Ascending aorta (tissue), 2 donors: ENCODE results near the gene PDCD1LG2. TPM values are rescaled to one million over a fixed set of nuclear protein-coding genes. Genes with fewer than 3 reads are reported as not detected.

Source experiments
- DNase-seq, 2 donors: peaks; one replicate each; pipeline ENCODE4 v3.0.0-alpha.2; 2019; ENCODE audit warnings: low spot score in 2 of 2
- H3K27ac ChIP-seq, 2 donors: fragments of 200-600 bp; sonication (generic); one replicate each; pipeline ENCODE4 v1.5.1; 2016 to 2017; ENCODE audit warnings: mild to moderate bottlenecking in 1 of 2
- H3K27me3 ChIP-seq: fragments of 200-600 bp; sonication (generic); one replicate; pipeline ENCODE4 v1.5.1; 2017
- H3K36me3 ChIP-seq, 2 donors: fragments of 200-600 bp; sonication (generic); one replicate each; pipeline ENCODE4 v1.5.1; 2016
- H3K4me1 ChIP-seq, 2 donors: fragments of 200-600 bp; sonication (generic); one replicate each; pipeline ENCODE4 v1.5.1; 2016 to 2017; ENCODE audit warnings: mild to moderate bottlenecking in 1 of 2
- H3K4me3 ChIP-seq, 2 donors: fragments of 200-600 bp; sonication (generic); one replicate each; pipeline ENCODE4 v1.5.1; 2016 to 2017; ENCODE audit warnings: mild to moderate bottlenecking in 1 of 2
- H3K9me3 ChIP-seq, 2 donors: fragments of 200-600 bp; sonication (generic); one replicate each; pipeline ENCODE4 v1.5.1; 2016
- CTCF ChIP-seq, 3 experiments: fragments of 200-600 bp in 2 of 3; fragments of 450-650 bp in 1 of 3; sonication (generic) in 2 of 3; IDR thresholded peaks; one replicate each; pipeline ENCODE4 v1.5.1; 2016 to 2019; ENCODE audit warnings: antibody characterized with exemption in 3 of 3, mild to moderate bottlenecking in 1 of 3, moderate library complexity in 1 of 3
- intact Hi-C: fragments of 100-400 bp; cut with DNase I; formaldehyde crosslinking; loops from one replicate; pipeline ENCODE4 v1.15.1; 2023
- total RNA-seq: library from RNA; depleted of rRNA; stranded (reverse); fragments of >200 nt; gene quantifications from one replicate; pipeline ENCODE4 v1.1.0, GENCODE V29; 2016

Gene PDCD1LG2
- total RNA-seq, 1 donor from 2014 or later: 1.1 TPM

- no peaks in the 10 kb centered on the region for H3K27me3 ChIP-seq
- no peak for TF ChIP-seq CTCF (IDR thresholded peaks at IDR 0.05)
- no peak overlapping the region for H3K4me3 ChIP-seq
- H3K36me3 ChIP-seq: no peaks in the 10 kb centered on the region
- DNase-seq: no peak
- intact Hi-C loops: no loop called here
- peaks cover 0 to 4% of the 10 kb centered on the region in 2 donors for H3K4me1 ChIP-seq
- no peak overlapping the region for H3K27ac ChIP-seq
- H3K9me3 ChIP-seq: peaks cover 0 to 7% of the 10 kb centered on the region in 2 donors
These were observed 33.8 kb downstream of the PDCD1LG2 start for GRCh38 chr9:5543875-5544702.

- no peak overlapping the region for H3K4me3 ChIP-seq
- peak overlapping the region in 1 of 2 donors; percentile 56 for H3K27ac ChIP-seq
- H3K9me3 ChIP-seq: no peaks in the 10 kb centered on the region
- H3K27me3 ChIP-seq: no peaks in the 10 kb centered on the region
- H3K36me3 ChIP-seq: no peaks in the 10 kb centered on the region
- no peak for TF ChIP-seq CTCF (IDR thresholded peaks at IDR 0.05)
- intact Hi-C loops: loop anchor here (5.0 kb wide), 1 partner anchor 38 kb away; the partner anchor contains the start of gene PDCD1LG2
- peaks cover 2 to 20% of the 10 kb centered on the region in 2 donors for H3K4me1 ChIP-seq
- DNase-seq: no peak
These were observed 39.6 kb downstream of the PDCD1LG2 start for GRCh38 chr9:5549658-5550650.

- Histone ChIP-seq H3K4me3 (no peak overlapping the region), H3K27me3 (no peaks in the 10 kb centered on the region), H3K4me1 (peaks cover 4 to 27% of the 10 kb centered on the region in 2 donors), H3K27ac (peak overlapping the region in 1 of 2 donors; percentile 75), H3K9me3 (no peaks in the 10 kb centered on the region), H3K36me3 (no peaks in the 10 kb centered on the region)
- TF ChIP-seq CTCF (IDR thresholded peaks at IDR 0.05): no peak
- intact Hi-C loops: loop anchor here (5.0 kb wide), 1 partner anchor 39 kb away; the partner anchor contains the start of gene PDCD1LG2
- DNase-seq: no peak
These were observed 41.2 kb downstream of the PDCD1LG2 start for GRCh38 chr9:5551368-5552150.

- H3K4me1 ChIP-seq: peaks cover 7 to 34% of the 10 kb centered on the region in 2 donors
- H3K27ac ChIP-seq: peak overlapping the region; percentile 75
- no peaks in the 10 kb centered on the region for H3K9me3 ChIP-seq
- H3K27me3 ChIP-seq: no peaks in the 10 kb centered on the region
- TF ChIP-seq CTCF (IDR thresholded peaks at IDR 0.05): no peak
- no peak for DNase-seq
- H3K36me3 ChIP-seq: no peaks in the 10 kb centered on the region
- intact Hi-C loops: loop anchor here (5.0 kb wide), 1 partner anchor 40 kb away; the partner anchor contains the start of gene PDCD1LG2
- H3K4me3 ChIP-seq: no peak overlapping the region
These were observed 42.0 kb downstream of the PDCD1LG2 start for GRCh38 chr9:5552301-5552700.

- Histone ChIP-seq H3K4me3 (no peak overlapping the region), H3K4me1 (peaks cover 10 to 43% of the 10 kb centered on the region in 2 donors), H3K27ac (peak overlapping the region; percentile 75), H3K9me3 (no peaks in the 10 kb centered on the region), H3K27me3 (no peaks in the 10 kb centered on the region), H3K36me3 (no peaks in the 10 kb centered on the region)
- TF ChIP-seq CTCF (IDR thresholded peaks at IDR 0.05): no peak
- DNase-seq: no peak
- intact Hi-C loops: loop anchor here (5.0 kb wide), 1 partner anchor 41 kb away; the partner anchor contains the start of gene PDCD1LG2
These were observed 42.9 kb downstream of the PDCD1LG2 start for GRCh38 chr9:5553211-5553610.
